Prostate gland (tissue), 2 donors: ENCODE measurements around the gene AKTIP. TPM values are rescaled to one million over a fixed set of nuclear protein-coding genes. Genes with fewer than 3 reads are reported as not detected.

ENCODE experiments used
- DNase-seq: peaks from one replicate; pipeline ENCODE4 v3.0.0-alpha.2; 2019; ENCODE audit warnings: low spot score
- H3K27ac ChIP-seq, 2 donors: fragments of 200-600 bp; sonication (generic); 2 replicates each; pipeline ENCODE4 v1.5.1; 2017 to 2019
- H3K27me3 ChIP-seq: fragments of 200-600 bp; sonication (generic); replicated peaks from 2 replicates; pipeline ENCODE4 v1.5.1; 2019; ENCODE audit not compliant: insufficient read depth
- H3K36me3 ChIP-seq, 2 donors: fragments of 200-600 bp; sonication (generic); 1 replicate in 1 of 2; 2 replicates in 1 of 2; pipeline versions ENCODE4 v1.5.1 to v1.8.1; 2017 to 2019
- H3K4me1 ChIP-seq: fragments of 200-600 bp; sonication (generic); replicated peaks from 2 replicates; pipeline ENCODE4 v1.5.1; 2019
- H3K4me3 ChIP-seq, 2 donors: fragments of 200-600 bp; sonication (generic); 2 replicates each; pipeline ENCODE4 v1.5.1; 2017 to 2019
- H3K9me3 ChIP-seq: fragments of 200-600 bp; sonication (generic); 2 replicates; pipeline ENCODE4 v1.5.1; 2017
- CTCF ChIP-seq, 4 experiments: fragments of 200-600 bp in 2 of 4; fragments of 450-650 bp in 2 of 4; sonication (generic) in 2 of 4; IDR thresholded peaks; 1 replicate in 3 of 4; 2 replicates in 1 of 4; pipeline ENCODE4 v1.5.1; 2016 to 2019; ENCODE audit warnings: antibody characterized with exemption in 4 of 4, mild to moderate bottlenecking in 2 of 4, moderate library complexity in 2 of 4
- POLR2A ChIP-seq: fragments of 450-650 bp; IDR thresholded peaks from one replicate; pipeline ENCODE4 v1.6.1; 2016; ENCODE audit warnings: antibody characterized with exemption, mild to moderate bottlenecking
- POLR2AphosphoS5 ChIP-seq: sonication (generic); formaldehyde crosslinking; IDR thresholded peaks from one replicate; pipeline ENCODE4 v1.6.1; 2017; ENCODE audit warnings: antibody characterized with exemption
- WGBS: methylation state at CpG from one replicate; pipeline ENCODE4 v1.1.5; 2018; 5-methylcytosine and 5-hydroxymethylcytosine counted together
- intact Hi-C: fragments of 100-400 bp; cut with DNase I; formaldehyde crosslinking; loops from one replicate; pipeline ENCODE4 v1.14.2; 2022
- small RNA-seq, 2 donors: library from RNA; depleted of rRNA; stranded (forward); fragments of <200 nt; gene quantifications; one replicate each; pipeline ENCODE3, GENCODE V24; 2016
- total RNA-seq, 2 donors: library from RNA; depleted of rRNA; stranded (reverse); fragments of >200 nt; gene quantifications; one replicate each; pipeline ENCODE4 v1.1.0, GENCODE V29; 2016

The AKTIP gene
- total RNA-seq, 2 donors from 2014 or later, result 43.5 to 56.2 TPM

GRCh38 chr16:53449816-53450517 lies 53.0 kb downstream of the AKTIP start:
- no peaks in the 10 kb centered on the region for H3K27me3 ChIP-seq
- 54% methylated on average over 4 of the region's 4 CpGs for WGBS
- H3K4me1 ChIP-seq, result no peaks in the 10 kb centered on the region
- peaks cover 0 to 6% of the 10 kb centered on the region in 2 donors for H3K36me3 ChIP-seq
- no peak for DNase-seq
- H3K9me3 ChIP-seq, result no peaks in the 10 kb centered on the region
- no peak overlapping the region for H3K4me3 ChIP-seq
- intact Hi-C loops, result no loop called here
- H3K27ac ChIP-seq, result no peak overlapping the region
- TF ChIP-seq POLR2AphosphoS5, result no peak
- TF ChIP-seq POLR2A, result no peak
- TF ChIP-seq CTCF (IDR thresholded peaks at IDR 0.05), result no peak

GRCh38 chr16:53446090-53446489 lies 56.9 kb downstream of the AKTIP start:
- no peaks in the 10 kb centered on the region for H3K36me3 ChIP-seq
- no peak overlapping the region for H3K27ac ChIP-seq
- no peak for TF ChIP-seq POLR2AphosphoS5
- no peak for TF ChIP-seq CTCF (IDR thresholded peaks at IDR 0.05)
- TF ChIP-seq POLR2A, result no peak
- DNase-seq, result no peak
- H3K4me1 ChIP-seq, result no peaks in the 10 kb centered on the region
- H3K9me3 ChIP-seq, result no peaks in the 10 kb centered on the region
- H3K27me3 ChIP-seq, result no peaks in the 10 kb centered on the region
- no peak overlapping the region for H3K4me3 ChIP-seq
- 84% methylated on average over 3 of the region's 3 CpGs for WGBS
- intact Hi-C loops, result no loop called here

GRCh38 chr16:53445534-53445933 lies 57.5 kb downstream of the AKTIP start:
- H3K36me3 ChIP-seq, result no peaks in the 10 kb centered on the region

More at GRCh38 chr16:53445534-53445933, 57.5 kb downstream of the AKTIP start:
- Histone ChIP-seq H3K9me3 (no peaks in the 10 kb centered on the region), H3K4me1 (no peaks in the 10 kb centered on the region), H3K27me3 (no peaks in the 10 kb centered on the region), H3K27ac (no peak overlapping the region), H3K4me3 (no peak overlapping the region)
- no peak for DNase-seq
- WGBS, result 92% methylated on average over 5 of the region's 5 CpGs
- intact Hi-C loops, result no loop called here
- TF ChIP-seq CTCF (IDR thresholded peaks at IDR 0.05), result no peak
- no peak for TF ChIP-seq POLR2AphosphoS5
- TF ChIP-seq POLR2A, result no peak

Small RNAs within 50 kb of the gene (small RNA-seq; reads per million reads assigned to genes)
- 0 reads per million in 2 donors for gene RNU6-1153P

Other genes starting within 250 kb of the AKTIP start
- gene RBL2, start 68.7 kb downstream of the AKTIP start, total RNA-seq, result 100 to 1,000 TPM; 109 to 117 TPM
- 10 to 100 TPM in 1 of 2 donors, 1 to 10 TPM in 1; 6.1 to 12.1 TPM for gene RPGRIP1L, start 200.7 kb upstream of the AKTIP start, total RNA-seq
- 10 to 100 TPM; 72.7 to 73.6 TPM for gene FTO, start 200.9 kb upstream of the AKTIP start, total RNA-seq